HG03571 (cell line): Measurements from ENCODE around the gene CHN1.

ENCODE experiments used
- ATAC-seq: cut with Tn5 transposase; IDR thresholded peaks from one replicate; pipeline ENCODE4 v1.9.1; 2021; ENCODE audit not compliant: unreplicated experiment

The CHN1 gene

DNA sequence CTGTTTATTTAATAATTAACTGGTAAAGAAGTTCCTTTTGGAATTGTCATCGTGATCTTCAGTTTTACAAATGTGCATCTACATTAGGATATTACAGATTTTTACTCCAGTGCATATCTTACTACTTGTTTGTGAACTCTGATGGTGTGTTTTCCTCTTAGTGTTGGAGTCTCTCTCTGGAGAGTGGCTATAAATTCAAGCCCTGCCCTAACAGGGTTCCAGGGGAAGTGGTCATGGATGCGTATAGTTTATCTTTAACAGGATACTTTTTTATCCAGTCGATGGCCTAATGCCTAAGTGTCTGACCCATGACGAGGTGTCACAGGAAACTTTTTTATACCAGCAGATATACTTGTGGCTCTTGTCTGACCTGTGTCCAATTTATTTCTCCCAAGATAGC, 75.4 kb downstream of the CHN1 start:
- no peak for ATAC-seq

DNA sequence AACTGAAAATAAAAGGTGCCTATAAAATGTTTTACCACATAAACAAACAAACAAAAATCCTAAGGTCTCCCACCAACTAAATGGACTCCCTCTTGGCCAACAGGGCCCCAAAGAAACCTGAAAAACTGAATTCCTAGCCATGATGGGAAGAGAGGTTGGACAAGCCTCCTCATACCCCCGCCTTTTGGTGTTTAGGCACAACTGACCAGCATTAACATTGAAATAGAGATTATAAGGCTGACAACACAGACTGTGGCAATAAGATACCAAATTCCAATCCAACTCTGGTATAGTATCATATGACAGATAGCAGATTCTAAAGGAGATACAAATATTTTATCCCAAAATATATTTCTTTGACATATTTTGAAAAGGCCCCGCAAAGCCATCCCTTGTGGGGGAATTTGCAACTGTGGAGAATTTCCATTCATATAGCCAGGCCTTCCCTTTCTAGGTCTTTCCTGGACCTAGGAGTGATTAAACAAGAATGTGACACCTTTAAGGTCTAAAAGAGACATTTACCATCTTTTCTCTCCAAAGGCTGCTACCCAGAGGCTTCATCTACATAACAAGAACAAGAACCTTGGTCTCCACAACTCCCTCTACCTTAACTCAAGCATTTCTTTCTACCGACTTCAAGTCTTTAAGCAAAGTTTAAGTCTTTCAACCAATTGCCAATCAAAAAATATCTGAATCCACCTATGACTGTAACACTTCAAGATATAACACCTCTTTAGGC, 80.0 kb downstream of the CHN1 start:
- ATAC-seq = no peak

DNA sequence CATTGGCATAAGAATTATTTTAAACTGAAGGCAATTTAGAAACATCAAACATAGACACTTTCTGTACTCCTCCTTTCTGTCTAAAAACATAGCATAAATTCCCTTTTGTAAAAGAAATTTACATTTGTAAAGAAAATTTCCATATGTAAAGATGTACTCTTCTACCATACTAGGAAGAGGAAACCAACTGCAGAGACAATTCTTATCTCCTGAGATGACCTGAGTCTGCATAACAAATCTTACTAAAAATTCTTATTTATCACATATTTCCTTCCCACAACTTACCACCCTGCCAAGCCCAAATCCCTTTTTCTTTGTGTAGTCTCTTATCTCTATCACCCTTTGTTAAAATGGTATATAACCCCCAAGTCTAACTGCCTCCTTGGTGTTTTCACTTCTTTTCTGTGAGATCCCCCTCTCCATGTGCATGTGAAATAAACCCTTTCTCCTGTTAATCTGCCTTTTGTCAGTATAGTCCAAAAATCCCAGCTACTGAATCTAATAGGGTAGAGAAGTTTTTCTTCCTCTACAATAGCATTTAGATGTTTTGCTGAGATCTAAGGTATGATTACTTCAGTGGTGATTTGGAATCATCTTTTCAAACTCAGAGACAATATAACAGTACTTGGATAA, 81.0 kb downstream of the CHN1 start:
- no peak for ATAC-seq

DNA sequence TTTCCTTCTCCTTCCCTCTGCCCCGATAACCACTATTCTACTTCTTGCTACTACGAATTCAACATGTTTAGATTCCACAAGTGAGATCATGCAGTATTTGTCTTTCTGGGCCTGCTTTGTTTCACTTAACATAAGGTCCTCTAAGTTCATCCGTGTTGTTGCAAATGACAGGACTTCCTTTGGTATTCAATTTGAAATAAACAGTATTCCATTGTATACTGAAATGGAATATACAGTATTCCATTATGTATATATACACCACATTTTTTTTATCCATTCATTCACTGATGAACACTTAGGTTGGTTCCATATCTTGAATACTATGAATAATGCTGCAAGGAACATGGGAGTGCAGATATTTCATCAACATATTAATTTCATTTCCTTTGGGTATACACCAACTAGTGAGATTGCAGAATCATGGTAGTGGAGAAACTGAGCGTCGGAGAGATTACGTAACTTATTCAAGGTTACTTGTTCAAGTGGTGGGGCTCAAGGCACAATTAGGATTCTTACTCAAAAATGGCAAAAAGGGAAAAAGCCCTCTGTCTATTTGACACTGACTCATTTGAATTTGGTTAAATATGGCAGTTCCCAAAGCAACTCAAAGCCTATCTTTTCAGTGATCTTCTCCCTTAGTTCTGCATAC, 85.1 kb downstream of the CHN1 start:
- no peak for ATAC-seq

DNA sequence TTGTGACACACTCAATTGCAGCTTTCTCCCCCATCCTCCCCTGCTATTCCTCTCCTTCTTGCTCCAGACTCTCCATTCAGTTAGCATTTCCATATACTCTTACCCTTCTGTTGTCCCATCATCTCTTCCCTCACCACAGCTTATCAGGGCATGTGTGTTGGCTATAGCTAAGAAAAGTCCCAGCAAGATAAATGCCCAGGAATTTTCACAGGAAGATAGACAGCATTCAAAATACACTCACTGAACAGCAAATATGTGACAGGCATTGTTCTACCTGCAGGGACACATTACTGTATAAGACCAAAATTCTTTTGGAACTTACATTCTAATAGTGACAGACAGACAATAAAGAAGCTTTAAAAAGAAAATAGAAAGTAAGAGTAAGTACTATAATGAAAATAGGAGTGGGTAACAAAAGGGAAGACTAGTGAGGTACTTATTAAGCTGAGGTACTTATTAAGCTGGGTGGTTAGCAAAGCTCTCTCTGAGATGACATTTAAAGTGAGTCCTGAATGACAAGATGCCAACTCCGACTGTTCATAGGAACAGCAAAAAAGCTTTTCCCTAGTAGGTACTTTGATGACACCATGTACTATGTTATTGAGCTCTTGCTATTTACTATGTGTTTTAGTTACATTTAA, 86.2 kb downstream of the CHN1 start:
- ATAC-seq = no peak

DNA sequence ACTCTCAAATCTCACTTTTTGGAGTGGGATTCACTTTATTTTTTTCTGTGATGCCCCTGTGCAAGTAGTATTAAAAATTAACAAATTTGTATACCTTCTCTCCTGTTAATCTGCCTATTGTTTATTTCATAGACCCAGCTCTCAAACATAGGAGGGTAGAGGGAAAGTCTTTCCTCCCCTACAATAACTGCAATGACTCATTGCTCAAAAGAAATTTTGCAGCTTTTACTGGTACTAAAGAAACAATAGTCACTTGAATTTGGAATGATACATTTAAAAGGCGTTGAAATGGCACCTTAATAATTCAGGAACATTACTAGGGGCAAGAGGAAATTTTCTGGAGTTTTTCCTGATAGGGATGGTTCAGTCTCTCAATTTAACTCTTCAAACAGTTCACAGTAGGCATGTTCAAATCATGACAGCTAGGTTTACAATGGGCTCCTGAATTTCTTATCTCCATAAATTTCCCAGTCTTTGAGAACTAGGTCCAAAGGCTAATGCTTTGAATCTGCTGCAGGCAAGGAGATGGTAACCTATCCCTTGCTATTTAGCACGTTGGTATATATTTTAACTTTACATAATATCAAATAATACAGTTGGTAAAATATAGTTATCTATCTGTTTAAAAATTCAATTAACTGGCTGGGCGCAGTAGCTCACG, 88.8 kb downstream of the CHN1 start:
- ATAC-seq = no peak

DNA sequence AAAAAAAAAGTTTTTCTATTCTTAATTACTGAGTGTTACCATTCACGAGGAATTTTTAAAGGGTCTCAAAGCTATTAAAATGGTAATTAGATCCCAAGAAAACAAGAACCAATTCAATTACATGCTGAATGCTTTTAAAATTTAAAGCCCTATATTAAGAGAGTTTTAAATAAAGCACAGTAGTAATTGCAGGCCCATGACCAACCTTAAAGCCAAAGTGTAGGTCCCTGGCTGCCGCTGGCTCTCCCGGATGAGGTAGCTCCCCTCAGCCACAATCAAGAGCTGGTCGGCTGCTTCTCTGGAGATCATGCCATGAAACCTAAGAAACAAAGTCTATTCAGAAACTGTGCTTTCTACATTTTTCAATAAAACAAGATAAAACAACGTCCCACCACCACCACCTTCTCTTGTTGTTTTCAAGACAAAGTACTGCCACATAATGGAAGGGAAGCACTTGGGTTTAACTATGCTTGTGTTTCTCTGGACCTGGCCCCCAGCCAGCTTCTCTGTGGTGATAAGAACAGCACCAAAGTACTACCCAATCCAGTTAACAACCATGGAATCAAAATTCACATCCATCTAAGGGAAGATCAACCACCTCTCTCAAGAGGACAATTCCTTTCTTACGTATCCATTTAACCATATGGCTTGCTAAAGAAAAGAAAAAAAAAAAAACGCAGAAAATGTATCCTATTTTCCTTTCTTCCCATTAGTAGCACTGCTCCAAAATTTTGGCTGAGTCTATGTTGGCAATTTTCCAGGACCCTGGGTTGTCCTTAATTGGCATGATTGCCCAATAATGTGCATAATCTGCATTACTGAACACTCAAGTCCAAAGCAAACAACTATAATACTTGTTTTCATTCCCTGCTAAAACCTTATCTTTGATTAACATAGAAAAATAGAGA, 90.1 kb downstream of the CHN1 start:
- no peak for ATAC-seq

DNA sequence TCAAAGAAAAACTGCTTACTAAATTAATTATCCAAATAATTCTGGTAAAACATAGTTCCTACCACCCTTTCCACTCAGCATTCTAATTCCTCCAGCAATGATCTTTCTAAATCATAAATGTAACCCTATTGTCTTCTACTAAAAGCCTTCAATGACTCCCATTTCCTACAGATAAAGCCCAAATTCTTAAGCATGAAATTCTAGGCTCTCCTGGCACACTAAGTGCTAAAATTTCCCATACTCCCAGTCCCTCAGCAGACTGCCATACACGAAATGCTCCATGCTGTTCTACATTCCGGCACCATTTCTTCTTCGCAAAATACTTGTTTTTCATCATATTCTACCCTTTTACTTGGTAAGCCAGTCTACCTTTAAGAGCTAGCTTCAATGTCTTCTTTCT, 96.9 kb downstream of the CHN1 start:
- no peak for ATAC-seq

DNA sequence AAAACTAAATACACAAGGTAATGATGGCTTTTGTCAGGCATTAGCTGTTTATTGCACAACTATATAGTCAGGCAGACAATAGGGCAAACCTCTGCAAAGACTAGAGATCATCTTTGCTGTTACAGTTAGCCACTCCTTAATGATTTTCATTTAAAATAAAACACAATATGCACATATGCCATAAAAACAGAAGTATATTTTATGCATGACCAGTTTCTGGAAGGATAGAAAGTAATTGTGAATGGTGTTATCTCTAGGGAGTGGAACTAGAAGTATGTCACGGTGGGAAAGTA, 102.0 kb downstream of the CHN1 start:
- ATAC-seq = no peak

DNA sequence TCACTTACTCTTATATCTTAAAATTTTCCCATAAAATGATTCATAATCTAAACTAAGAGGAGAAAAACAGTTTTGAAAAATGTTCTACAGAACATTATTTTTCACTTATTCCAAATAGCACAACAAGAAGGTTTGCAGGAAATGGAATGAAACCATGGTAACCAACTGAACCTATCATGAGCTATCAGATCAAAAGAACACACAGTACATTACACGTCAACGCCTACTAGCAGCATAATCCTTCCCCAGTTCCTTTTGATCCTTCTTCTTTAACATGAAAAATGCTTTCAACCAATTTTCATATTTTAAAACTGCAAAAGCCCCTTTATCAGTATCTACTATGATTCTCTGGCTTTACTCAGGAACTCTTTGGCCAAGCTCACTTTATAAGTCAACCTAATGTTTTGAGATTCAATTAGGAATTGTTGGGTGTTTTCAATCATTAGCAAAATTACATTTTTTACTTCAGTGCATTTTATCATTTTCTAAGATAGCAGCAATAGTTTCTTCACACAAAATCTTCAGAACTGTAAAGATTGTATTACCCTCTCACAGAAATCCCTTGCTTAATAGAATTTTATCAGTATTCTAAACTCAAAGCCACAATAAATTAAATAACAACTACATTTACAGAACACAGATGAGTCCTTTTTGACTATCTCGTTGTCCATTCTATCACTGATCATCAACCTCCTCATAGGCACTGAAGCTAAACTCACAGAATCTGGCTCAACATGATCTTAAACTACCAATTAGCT, 102.5 kb downstream of the CHN1 start:
- ATAC-seq = no peak

DNA sequence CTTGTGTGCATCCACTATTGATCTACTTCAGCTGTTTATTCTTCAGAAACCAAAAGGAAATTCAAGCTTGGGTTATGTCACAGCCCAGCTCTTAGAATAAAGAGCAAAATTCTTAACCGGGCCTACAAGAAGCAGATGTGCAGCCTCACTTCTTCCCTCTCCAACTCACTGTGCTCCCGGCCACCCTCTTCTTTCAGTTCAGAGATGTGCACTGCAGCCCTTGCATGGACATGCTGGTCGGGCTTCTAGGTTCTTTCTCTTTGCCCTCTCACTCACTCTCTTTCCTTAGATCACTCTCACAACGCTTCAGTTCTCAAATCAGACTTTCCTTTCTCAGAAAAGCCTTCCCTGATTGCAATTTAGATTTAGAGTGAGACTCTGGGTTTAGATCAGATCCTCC, 104.1 kb downstream of the CHN1 start:
- ATAC-seq = no peak

DNA sequence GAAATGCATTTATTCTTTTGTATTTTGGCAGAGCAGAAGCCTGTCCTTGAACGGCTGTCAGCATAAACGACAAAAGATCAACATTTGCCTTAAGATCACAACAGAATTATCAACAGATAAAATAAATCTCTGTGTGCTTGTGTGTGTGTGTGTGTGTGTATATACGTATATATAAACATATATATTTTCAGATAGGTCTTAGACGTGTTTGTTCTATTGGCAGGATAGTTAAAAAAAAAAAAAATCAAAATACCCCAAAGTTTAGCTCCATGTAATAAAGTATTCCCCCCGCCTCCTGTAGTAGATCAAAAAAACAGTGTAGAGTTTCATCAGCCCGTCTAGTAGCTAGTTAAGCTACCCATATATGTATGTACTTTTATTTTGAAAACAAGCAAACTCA, 107.9 kb downstream of the CHN1 start:
- no peak for ATAC-seq

DNA sequence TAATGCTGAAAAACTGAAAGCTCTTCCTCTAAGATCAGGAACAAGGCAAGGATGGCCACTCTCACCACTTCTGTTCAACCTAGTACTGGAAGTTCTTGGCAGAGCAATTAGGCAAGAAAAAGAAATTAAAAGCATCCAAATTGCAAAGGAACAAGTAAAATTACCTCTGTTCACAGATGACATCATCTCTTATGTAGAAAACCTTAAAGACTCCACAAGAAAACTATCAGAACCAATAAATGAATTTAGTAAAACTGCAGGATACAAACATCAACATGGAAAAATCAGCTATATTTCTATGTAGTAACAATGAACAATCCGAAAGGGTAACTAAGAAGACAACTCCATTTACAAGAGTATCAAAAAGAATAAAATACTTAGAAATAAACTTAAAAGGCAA, 112.2 kb downstream of the CHN1 start:
- ATAC-seq = no peak

DNA sequence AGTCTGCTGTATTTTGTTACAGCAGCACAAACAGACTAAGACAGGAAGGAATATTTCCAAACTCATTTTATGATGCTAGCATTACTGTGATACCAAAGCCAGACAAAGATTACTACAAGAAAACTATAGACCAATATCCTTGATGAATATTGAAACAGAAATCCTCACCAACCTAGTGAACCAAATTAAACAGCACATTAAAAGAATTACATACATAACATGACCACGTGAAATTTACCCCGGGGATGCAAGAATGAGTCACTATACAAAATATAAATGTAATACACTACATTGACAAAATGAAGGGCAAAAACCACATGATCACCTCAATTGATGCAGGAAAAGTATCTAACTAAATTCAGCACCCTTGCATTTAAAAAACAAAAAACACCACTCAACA, 112.6 kb downstream of the CHN1 start:
- ATAC-seq = no peak

DNA sequence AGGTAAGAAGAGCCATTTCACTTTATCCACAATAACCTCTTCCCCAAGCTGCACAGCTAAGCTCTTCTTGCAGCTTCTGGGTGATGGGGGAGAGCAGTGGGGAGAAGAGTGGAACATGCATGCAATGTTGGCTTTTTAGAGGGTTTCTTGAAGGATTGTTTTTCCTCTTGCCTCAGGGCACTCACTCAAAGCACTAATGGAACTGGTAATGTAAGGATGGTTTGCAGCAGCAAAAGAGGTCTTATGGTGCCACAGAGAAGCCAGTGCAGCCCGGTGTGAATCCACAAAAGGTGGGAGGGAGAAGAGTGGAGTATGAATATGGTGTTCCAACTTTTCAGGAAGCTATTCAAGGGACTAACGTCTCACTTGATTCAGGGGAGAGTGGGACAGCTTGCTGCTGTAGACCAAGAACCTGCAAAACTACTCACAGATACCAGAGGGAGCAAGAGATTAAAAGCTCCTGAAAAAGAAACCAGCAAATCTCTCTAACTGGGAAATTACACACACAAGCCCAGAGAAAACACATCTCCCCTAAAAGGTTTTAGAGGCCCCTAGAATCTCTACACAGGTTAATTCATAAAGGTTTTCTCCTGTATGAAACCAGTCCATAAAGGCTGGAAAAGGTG, 116.4 kb downstream of the CHN1 start:
- no peak for ATAC-seq

DNA sequence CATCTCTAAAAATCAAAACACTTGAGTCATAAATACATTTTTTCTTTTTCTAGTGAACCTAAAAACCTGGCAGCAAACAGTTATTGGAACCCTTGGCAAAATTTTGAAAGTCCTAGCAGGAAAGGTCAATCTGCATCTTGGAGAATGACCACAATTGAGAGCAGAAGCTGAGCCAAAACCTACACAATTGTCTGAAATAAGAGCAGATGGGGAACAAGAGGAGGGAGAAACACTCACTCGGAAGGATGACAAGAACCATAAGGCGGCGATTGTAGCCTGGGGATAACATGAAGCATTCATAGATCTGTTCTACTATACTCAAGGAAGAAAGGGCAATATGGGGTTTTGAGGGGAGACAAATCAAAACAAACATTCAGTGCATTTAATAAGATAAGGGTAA, 117.0 kb downstream of the CHN1 start:
- no peak for ATAC-seq

DNA sequence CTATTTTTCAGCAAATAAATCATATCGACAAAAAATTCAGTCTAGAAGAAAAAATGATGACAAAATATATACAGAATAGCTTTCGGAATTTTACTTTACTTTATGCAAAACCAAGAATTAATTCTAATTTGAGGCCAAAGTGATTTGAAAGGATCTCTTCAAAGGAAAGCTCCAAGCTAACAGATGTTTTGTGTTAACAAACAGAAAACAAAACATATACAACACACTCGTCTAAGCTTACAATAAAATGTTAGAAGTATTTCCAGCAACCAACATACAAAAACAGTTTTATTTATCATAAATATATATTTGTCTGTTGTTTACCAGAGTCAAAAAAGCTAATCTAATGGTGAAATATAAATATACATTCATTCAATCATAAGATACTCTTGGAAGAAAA, 122.8 kb downstream of the CHN1 start:
- no peak for ATAC-seq

DNA sequence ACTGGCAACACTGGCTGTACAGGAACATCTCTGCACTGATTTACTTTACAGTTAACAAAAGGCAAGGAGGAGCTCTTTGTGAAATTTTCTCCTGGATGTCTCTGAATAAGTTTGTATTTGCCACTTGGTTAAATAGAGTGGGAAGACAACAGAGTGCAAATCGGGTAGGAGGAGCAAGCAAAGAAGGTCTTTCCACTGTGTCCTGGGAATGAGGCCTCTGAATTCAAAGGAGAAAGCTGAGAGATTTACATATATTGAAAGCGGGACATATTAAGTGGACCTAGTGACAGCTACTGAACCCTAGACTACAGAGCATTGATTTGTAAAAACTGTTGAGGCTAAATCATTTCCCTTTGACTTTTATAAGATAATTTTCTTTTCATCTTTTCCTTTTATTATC, 123.5 kb downstream of the CHN1 start:
- no peak for ATAC-seq

DNA sequence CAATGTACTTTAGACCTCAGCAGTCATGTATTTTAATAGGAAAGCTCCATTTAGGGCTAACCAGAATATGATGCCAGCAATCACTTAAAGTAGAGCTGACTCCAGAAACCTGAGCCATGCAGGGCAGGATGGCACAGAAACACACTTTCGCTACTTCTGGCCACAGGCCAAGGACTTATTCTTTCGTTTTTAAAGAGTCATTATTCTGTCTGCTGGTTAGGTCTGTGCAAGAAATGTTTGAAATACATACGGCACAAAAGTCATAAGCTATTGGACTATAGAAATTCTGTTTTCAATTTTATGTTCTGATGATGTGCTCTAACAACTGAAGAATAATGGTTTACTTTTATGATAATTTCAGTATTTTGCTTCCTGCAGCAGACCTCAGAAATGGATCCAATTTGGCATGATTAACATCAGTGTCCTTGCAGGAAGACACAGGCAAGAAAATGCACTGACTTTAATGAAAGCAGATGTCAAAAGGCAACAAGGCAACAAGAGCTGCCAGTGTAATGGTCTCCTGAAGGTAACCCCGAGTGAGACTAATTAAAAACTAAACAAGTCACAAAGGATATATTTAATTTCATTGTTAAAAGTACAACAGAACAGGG, 126.5 kb downstream of the CHN1 start:
- ATAC-seq = no peak
